ENCODE measurements around the gene FAM76A.
"Not testable (repeated sequence)": the region's sequence is repeated elsewhere in the genome, so short reads cannot be mapped to it uniquely, and the experiment has no call there.

The FAM76A gene

GRCh38 chr1:27807385-27807784 is 81.6 kb downstream of the FAM76A start:
- Histone ChIP-seq H2BK120ac (ENCODE audit: low read depth, low read length) (no peak overlapping the region), H3K4me2 (ENCODE audit: insufficient read depth, low read length, poor library complexity, severe bottlenecking) (no peak overlapping the region), H2BK12ac (ENCODE audit: low read length) (no peak overlapping the region), H2BK15ac (ENCODE audit: low read length) (no peak overlapping the region), H3K36me3 (replicated peaks in 1 of 2; ENCODE audit: control insufficient read depth in 2 of 2, insufficient read depth in 2 of 2, low read length in 2 of 2) (peaks cover 1 to 20% of the 10 kb centered on the region in 2 donors), H4K91ac (ENCODE audit: low read depth, low read length, poor library complexity) (no peak overlapping the region), H3K4ac (ENCODE audit: low read length) (no peak overlapping the region), H2AK5ac (ENCODE audit: low read depth, low read length) (no peak overlapping the region), H2AFZ (ENCODE audit: low read length) (no peak overlapping the region), H3K79me1 (ENCODE audit: low read depth, low read length) (no peaks in the 10 kb centered on the region), H3K4me1 (ENCODE audit: control insufficient read depth in 2 of 2, insufficient read depth in 1 of 2, low read depth in 1 of 2, low read length in 2 of 2) (no peaks in the 10 kb centered on the region), H3K27me3 (ENCODE audit: control insufficient read depth in 3 of 3, insufficient read depth in 3 of 3, low read depth in 1 of 3, low read length in 3 of 3) (no peaks in the 10 kb centered on the region), H2BK5ac (ENCODE audit: low read length) (no peak overlapping the region), H3K23ac (ENCODE audit: low read depth, low read length, poor library complexity) (no peak overlapping the region), H4K8ac (ENCODE audit: low read depth, low read length) (no peak overlapping the region), H3K14ac (ENCODE audit: low read length) (no peak overlapping the region), H3K4me3 (ENCODE audit: low read length in 2 of 2) (no peak overlapping the region), H3K18ac (ENCODE audit: low read length) (no peak overlapping the region), H3K9ac (ENCODE audit: low read depth, low read length, poor library complexity) (no peak overlapping the region), H3K9me3 (replicated peaks in 1 of 2; ENCODE audit: control insufficient read depth in 2 of 2, insufficient read depth in 1 of 2, low read depth in 1 of 2, low read length in 2 of 2) (no peaks in the 10 kb centered on the region), H3K27ac (replicated peaks; ENCODE audit: low read length) (no peak overlapping the region)
- WGBS, 2 donors (ENCODE audit: extremely low coverage in 2 of 2, insufficient read length in 2 of 2, insufficient replicate concordance in 1 of 2) = no CpG with 5 or more reads among the region's 2 CpGs
- no peak for DNase-seq (ENCODE audit: low spot score)

GRCh38 chr1:27808131-27808530 is 82.4 kb downstream of the FAM76A start:
- not testable (repeated sequence) for H2BK12ac ChIP-seq (ENCODE audit: low read length); H2BK15ac ChIP-seq (ENCODE audit: low read length); H4K8ac ChIP-seq (ENCODE audit: low read depth, low read length); H2AK5ac ChIP-seq (ENCODE audit: low read depth, low read length); H2BK120ac ChIP-seq (ENCODE audit: low read depth, low read length); H4K91ac ChIP-seq (ENCODE audit: low read depth, low read length, poor library complexity); H3K4me2 ChIP-seq (ENCODE audit: insufficient read depth, low read length, poor library complexity, severe bottlenecking); H2BK5ac ChIP-seq (ENCODE audit: low read length); H2AFZ ChIP-seq (ENCODE audit: low read length); H3K79me1 ChIP-seq (ENCODE audit: low read depth, low read length); DNase-seq (ENCODE audit: low spot score); H3K4ac ChIP-seq (ENCODE audit: low read length); H3K14ac ChIP-seq (ENCODE audit: low read length); H3K4me1 ChIP-seq (ENCODE audit: control insufficient read depth in 2 of 2, insufficient read depth in 1 of 2, low read depth in 1 of 2, low read length in 2 of 2); H3K9ac ChIP-seq (ENCODE audit: low read depth, low read length, poor library complexity); H3K27ac ChIP-seq (replicated peaks; ENCODE audit: low read length); H3K23ac ChIP-seq (ENCODE audit: low read depth, low read length, poor library complexity); H3K27me3 ChIP-seq (ENCODE audit: control insufficient read depth in 3 of 3, insufficient read depth in 3 of 3, low read depth in 1 of 3, low read length in 3 of 3); H3K18ac ChIP-seq (ENCODE audit: low read length); H3K9me3 ChIP-seq (replicated peaks in 1 of 2; ENCODE audit: control insufficient read depth in 2 of 2, insufficient read depth in 1 of 2, low read depth in 1 of 2, low read length in 2 of 2); H3K4me3 ChIP-seq (ENCODE audit: low read length in 2 of 2)
- WGBS, 2 donors (ENCODE audit: extremely low coverage in 2 of 2, insufficient read length in 2 of 2, insufficient replicate concordance in 1 of 2) = no CpG with 5 or more reads among the region's 3 CpGs
- H3K36me3 ChIP-seq (replicated peaks in 1 of 2; ENCODE audit: control insufficient read depth in 2 of 2, insufficient read depth in 2 of 2, low read length in 2 of 2) = peaks cover 1 to 18% of the 10 kb centered on the region in 2 donors

- DNase-seq (ENCODE audit: low spot score) = no peak
- Histone ChIP-seq H3K4me2 (ENCODE audit: insufficient read depth, low read length, poor library complexity, severe bottlenecking) (no peak overlapping the region), H2AFZ (ENCODE audit: low read length) (no peak overlapping the region), H2BK12ac (ENCODE audit: low read length) (no peak overlapping the region), H3K79me1 (ENCODE audit: low read depth, low read length) (no peaks in the 10 kb centered on the region), H2BK120ac (ENCODE audit: low read depth, low read length) (no peak overlapping the region), H3K23ac (ENCODE audit: low read depth, low read length, poor library complexity) (no peak overlapping the region), H2BK5ac (ENCODE audit: low read length) (no peak overlapping the region), H3K9me3 (replicated peaks in 1 of 2; ENCODE audit: control insufficient read depth in 2 of 2, insufficient read depth in 1 of 2, low read depth in 1 of 2, low read length in 2 of 2) (no peaks in the 10 kb centered on the region), H3K4me3 (ENCODE audit: low read length in 2 of 2) (no peak overlapping the region), H3K18ac (ENCODE audit: low read length) (no peak overlapping the region), H2AK5ac (ENCODE audit: low read depth, low read length) (no peak overlapping the region), H4K91ac (ENCODE audit: low read depth, low read length, poor library complexity) (no peak overlapping the region), H4K8ac (ENCODE audit: low read depth, low read length) (no peak overlapping the region), H3K4me1 (ENCODE audit: control insufficient read depth in 2 of 2, insufficient read depth in 1 of 2, low read depth in 1 of 2, low read length in 2 of 2) (no peaks in the 10 kb centered on the region), H3K14ac (ENCODE audit: low read length) (no peak overlapping the region), H3K9ac (ENCODE audit: low read depth, low read length, poor library complexity) (no peak overlapping the region), H3K36me3 (replicated peaks in 1 of 2; ENCODE audit: control insufficient read depth in 2 of 2, insufficient read depth in 2 of 2, low read length in 2 of 2) (peaks cover 1 to 18% of the 10 kb centered on the region in 2 donors), H3K4ac (ENCODE audit: low read length) (no peak overlapping the region), H2BK15ac (ENCODE audit: low read length) (no peak overlapping the region), H3K27me3 (ENCODE audit: control insufficient read depth in 3 of 3, insufficient read depth in 3 of 3, low read depth in 1 of 3, low read length in 3 of 3) (no peaks in the 10 kb centered on the region), H3K27ac (replicated peaks; ENCODE audit: low read length) (no peak overlapping the region)
- WGBS, 2 donors (ENCODE audit: extremely low coverage in 2 of 2, insufficient read length in 2 of 2, insufficient replicate concordance in 1 of 2) = no CpG with 5 or more reads among the region's 1 CpG
These were observed 84.1 kb downstream of the FAM76A start for GRCh38 chr1:27809883-27810282.

- peaks cover 0 to 10% of the 10 kb centered on the region in 2 donors for H3K36me3 ChIP-seq (replicated peaks in 1 of 2; ENCODE audit: control insufficient read depth in 2 of 2, insufficient read depth in 2 of 2, low read length in 2 of 2)
- peak overlapping the region; percentile 16 for H3K9ac ChIP-seq (ENCODE audit: low read depth, low read length, poor library complexity)
- H3K18ac ChIP-seq (ENCODE audit: low read length) = no peak overlapping the region
- H3K9me3 ChIP-seq (replicated peaks in 1 of 2; ENCODE audit: control insufficient read depth in 2 of 2, insufficient read depth in 1 of 2, low read depth in 1 of 2, low read length in 2 of 2) = no peaks in the 10 kb centered on the region
- H3K4me3 ChIP-seq (ENCODE audit: low read length in 2 of 2) = no peak overlapping the region
- H2BK120ac ChIP-seq (ENCODE audit: low read depth, low read length) = no peak overlapping the region
- no peak overlapping the region for H4K8ac ChIP-seq (ENCODE audit: low read depth, low read length)
- no peaks in the 10 kb centered on the region for H3K27me3 ChIP-seq (ENCODE audit: control insufficient read depth in 3 of 3, insufficient read depth in 3 of 3, low read depth in 1 of 3, low read length in 3 of 3)
- H3K4me1 ChIP-seq (ENCODE audit: control insufficient read depth in 2 of 2, insufficient read depth in 1 of 2, low read depth in 1 of 2, low read length in 2 of 2) = no peaks in the 10 kb centered on the region
- no peak for DNase-seq (ENCODE audit: low spot score)
- no peak overlapping the region for H3K23ac ChIP-seq (ENCODE audit: low read depth, low read length, poor library complexity)
- no CpG with 5 or more reads among the region's 6 CpGs for WGBS, 2 donors (ENCODE audit: extremely low coverage in 2 of 2, insufficient read length in 2 of 2, insufficient replicate concordance in 1 of 2)
- H3K4ac ChIP-seq (ENCODE audit: low read length) = no peak overlapping the region
- no peak overlapping the region for H3K27ac ChIP-seq (replicated peaks; ENCODE audit: low read length)
- no peak overlapping the region for H3K14ac ChIP-seq (ENCODE audit: low read length)
- no peak overlapping the region for H2AFZ ChIP-seq (ENCODE audit: low read length)
- H2AK5ac ChIP-seq (ENCODE audit: low read depth, low read length) = no peak overlapping the region
- H3K79me1 ChIP-seq (ENCODE audit: low read depth, low read length) = no peaks in the 10 kb centered on the region
- no peak overlapping the region for H3K4me2 ChIP-seq (ENCODE audit: insufficient read depth, low read length, poor library complexity, severe bottlenecking)
- H2BK5ac ChIP-seq (ENCODE audit: low read length) = no peak overlapping the region
- H2BK15ac ChIP-seq (ENCODE audit: low read length) = no peak overlapping the region
- no peak overlapping the region for H2BK12ac ChIP-seq (ENCODE audit: low read length)
- peak overlapping the region; percentile 65 for H4K91ac ChIP-seq (ENCODE audit: low read depth, low read length, poor library complexity)
These were observed 86.2 kb downstream of the FAM76A start for GRCh38 chr1:27811741-27812500.
